Fibroblast of villous mesenchyme (primary cell): ENCODE data around the gene RFX8. TPM values are rescaled to one million over a fixed set of nuclear protein-coding genes. Genes with fewer than 3 reads are reported as not detected.

ENCODE experiments used
- DNase-seq: peaks from one replicate; pipeline ENCODE4 v3.0.0-alpha.2; 2010; ENCODE audit warnings: low read depth
- H3K4me3 ChIP-seq: 2 replicates; pipeline ENCODE4 v1.5.1; 2011; ENCODE audit warnings: low read depth, mild to moderate bottlenecking, low read length
- CTCF ChIP-seq: IDR thresholded peaks from 2 replicates; pipeline ENCODE4 v1.5.1; 2012; ENCODE audit warnings: low read depth, mild to moderate bottlenecking, low read length; ENCODE audit not compliant: insufficient read depth
- total RNA-seq: library from RNA; depleted of rRNA; stranded (reverse); fragments of >200 nt; gene quantifications from 2 replicates; pipeline ENCODE4 v1.2.3, GENCODE V29; 2012

Gene RFX8
- total RNA-seq, 1 donor: 1.7 TPM

- TF ChIP-seq CTCF: no peak
- no peak overlapping the region for H3K4me3 ChIP-seq
- no peak for DNase-seq
Measured at GRCh38 chr2:101415884-101416283, 59.0 kb downstream of the RFX8 start.

- no peak for TF ChIP-seq CTCF
- DNase-seq: no peak
- no peak overlapping the region for H3K4me3 ChIP-seq
Measured at GRCh38 chr2:101415220-101415619, 59.7 kb downstream of the RFX8 start.

- no peak overlapping the region for H3K4me3 ChIP-seq
- DNase-seq: no peak
- no peak for TF ChIP-seq CTCF
Measured at GRCh38 chr2:101412092-101412694, 62.7 kb downstream of the RFX8 start.

- no peak for DNase-seq
- no peak for TF ChIP-seq CTCF
- no peak overlapping the region for H3K4me3 ChIP-seq
Measured at GRCh38 chr2:101410746-101411145, 64.2 kb downstream of the RFX8 start.

GRCh38 chr2:101410114-101410513, 64.8 kb downstream of the RFX8 start:
- no peak for DNase-seq
- TF ChIP-seq CTCF: no peak
- no peak overlapping the region for H3K4me3 ChIP-seq

GRCh38 chr2:101409699-101410098, 65.2 kb downstream of the RFX8 start:
- no peak for DNase-seq
- no peak for TF ChIP-seq CTCF
- H3K4me3 ChIP-seq: no peak overlapping the region

GRCh38 chr2:101408925-101409324, 66.0 kb downstream of the RFX8 start:
- no peak for TF ChIP-seq CTCF
- no peak for DNase-seq
- no peak overlapping the region for H3K4me3 ChIP-seq
